Upper lobe of left lung (tissue), 4 donors: ENCODE measurements around the gene ACAP3.

Experiments used
- CTCF ChIP-seq, 6 experiments: fragments of 450-650 bp in 4 of 6; fragments of 200-600 bp in 2 of 6; sonication (generic) in 2 of 6; IDR thresholded peaks; one replicate each; pipeline ENCODE4 v1.5.1; 2016 to 2019; ENCODE audit warnings: antibody characterized with exemption in 6 of 6
- EP300 ChIP-seq, 4 donors: sonication (generic); formaldehyde crosslinking; IDR thresholded peaks; one replicate each; pipeline ENCODE4 v1.5.1; 2017; ENCODE audit warnings: antibody characterized with exemption in 4 of 4, control low read depth in 2 of 4

DNA sequence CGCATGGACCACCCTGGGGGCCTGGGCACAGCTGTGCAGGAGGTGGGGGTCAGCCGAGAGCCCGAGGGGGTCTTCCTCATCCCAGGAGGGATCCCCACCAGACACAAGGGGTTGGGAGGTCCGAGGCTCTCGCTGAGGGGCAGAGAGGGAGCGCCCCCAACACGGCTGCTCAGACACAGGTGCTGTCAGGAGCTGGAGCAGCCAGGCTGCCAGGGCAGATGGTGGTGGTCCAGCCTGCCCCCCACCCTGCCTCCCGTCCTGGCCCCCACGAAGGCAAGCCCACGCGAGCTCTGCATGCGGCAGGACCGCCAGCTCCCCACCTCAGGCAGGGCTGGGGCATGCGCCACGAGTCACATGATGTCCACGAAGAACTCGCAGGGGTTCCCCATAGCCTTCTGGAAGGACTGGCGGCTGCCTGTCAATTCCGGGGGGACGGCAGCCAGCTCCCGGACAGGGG, 28.1 kb upstream of the ACAP3 start:
- no peak for TF ChIP-seq CTCF (IDR thresholded peaks at IDR 0.05)
- no peak for TF ChIP-seq EP300 (IDR thresholded peaks at IDR 0.05)
